GM23248 (cell line): ENCODE measurements around the gene C1orf87.

Experiments used
- EZH2 ChIP-seq: fragments of 200-600 bp; sonication (generic); IDR thresholded peaks from 2 replicates; pipeline ENCODE4 v1.6.1; 2018; ENCODE audit warnings: antibody characterized with exemption, mild to moderate bottlenecking; ENCODE audit not compliant: insufficient read depth, poor library complexity, severe bottlenecking
- EZH2phosphoT487 ChIP-seq: fragments of 200-600 bp; sonication (generic); IDR thresholded peaks from 2 replicates; pipeline ENCODE4 v1.6.1; 2018; ENCODE audit warnings: antibody characterized with exemption, moderate library complexity, mild to moderate bottlenecking, low read depth; ENCODE audit not compliant: insufficient read depth

- TF ChIP-seq EZH2 (no peak), EZH2phosphoT487 (no peak)
Measured at GRCh38 chr1:60059468-60059867, 14.1 kb downstream of the C1orf87 start.
